NCI-H1436 (cell line): Measurements from ENCODE around the gene DPYSL4.

ENCODE experiments used
- DNase-seq: peaks from one replicate; lab custom pipeline; 2025; lab: John Stamatoyannopoulos, UW

The DPYSL4 gene

DNA sequence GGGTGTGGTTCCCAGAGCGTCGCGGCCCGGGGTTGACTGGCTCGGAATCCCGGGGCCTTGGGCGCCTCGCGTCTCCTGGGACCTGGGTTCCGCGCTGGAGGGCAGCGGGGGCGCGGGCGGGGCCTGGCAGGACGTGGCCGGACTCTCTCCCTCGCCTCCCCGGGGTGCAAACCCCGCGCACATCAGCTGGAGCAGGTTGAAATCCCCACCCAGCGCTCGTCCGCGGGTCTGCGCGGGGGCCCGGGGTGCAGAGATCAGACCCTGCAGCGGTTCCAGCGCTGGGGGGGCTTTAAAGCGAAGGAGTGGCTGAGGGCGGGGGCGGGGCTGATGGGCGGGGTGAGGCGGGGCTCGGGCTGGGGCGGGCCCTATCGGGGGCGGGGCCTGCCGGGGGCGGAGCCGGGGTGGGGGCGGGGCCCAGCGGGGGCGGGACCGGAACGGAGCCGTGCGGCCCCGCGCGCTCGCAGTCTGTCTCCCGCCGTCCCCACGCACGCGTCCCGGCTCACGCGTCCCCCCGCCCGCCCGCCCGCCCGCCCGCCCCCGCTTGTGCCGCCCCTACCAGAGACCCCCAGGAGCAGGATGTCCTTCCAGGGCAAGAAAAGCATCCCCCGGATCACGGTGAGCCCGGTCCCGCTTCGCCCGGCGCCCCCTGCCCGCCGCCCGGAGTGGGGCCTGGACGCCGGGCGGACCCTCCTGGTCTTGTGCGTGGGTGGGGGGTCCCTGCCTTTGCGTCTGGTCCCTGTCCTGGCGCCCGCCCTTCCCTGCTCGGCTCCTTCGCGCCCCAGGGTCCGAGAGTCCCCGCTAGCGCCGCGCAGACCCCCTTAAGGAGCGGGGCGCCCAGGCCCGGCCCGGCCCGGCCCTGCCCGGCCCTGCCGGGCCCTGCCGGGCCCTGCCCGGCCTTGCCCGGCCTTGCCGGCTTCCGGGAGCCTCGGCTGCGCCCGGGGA, at the start of gene DPYSL4:
DPYSL4 (plus strand) TSS at position 461 of the 942 bp plus-strand sequence; CDS start at position 577, 116 bp downstream.
- DNase-seq, result peak; percentile 25

DNA sequence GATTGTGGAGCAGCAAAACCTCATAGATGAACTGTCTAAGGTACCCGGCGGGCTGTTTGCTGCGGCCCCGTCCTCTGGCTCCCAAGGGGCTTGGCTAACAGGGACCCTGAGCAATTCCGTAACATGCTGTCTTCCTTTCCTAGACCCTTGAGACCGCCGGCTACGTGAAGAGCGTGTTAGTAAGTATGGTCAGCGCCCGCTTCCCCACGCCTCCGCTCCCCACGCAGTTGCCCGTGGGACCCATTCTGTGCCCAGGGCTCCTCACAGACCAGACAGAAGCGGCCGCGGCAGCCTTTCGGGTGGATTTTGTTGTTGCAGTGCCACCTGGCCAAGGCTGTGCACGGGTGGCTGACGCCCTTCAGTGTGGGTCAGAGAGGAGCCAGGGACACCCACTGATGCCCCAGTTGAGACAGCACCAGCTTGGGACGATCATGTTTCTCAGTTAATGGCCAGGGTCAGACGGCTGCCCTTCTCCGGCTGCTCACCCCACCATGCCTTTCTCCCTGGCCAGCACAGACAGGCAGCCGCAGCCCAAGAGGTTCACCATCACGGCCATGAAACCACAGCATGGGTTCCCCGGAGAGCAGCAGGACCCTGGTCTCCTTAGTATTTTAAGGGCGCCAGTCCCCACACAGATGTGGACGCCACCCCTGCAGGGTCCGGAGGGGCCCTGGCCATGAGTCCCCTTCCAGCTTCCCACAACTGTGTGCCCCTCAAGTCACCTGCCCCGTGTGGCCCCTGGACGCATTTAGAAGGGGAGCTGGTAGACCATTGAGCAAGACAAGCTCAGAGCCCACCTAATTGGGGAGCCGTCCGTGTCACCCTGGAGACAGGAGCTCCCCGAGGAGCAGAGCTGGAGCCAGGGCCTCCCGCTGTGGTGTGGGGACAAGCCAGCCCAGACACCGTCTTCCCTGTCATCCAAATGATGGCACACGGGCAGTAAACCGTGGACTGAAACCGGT, 49.4 kb upstream of the DPYSL4 start:
- no peak for DNase-seq

DNA sequence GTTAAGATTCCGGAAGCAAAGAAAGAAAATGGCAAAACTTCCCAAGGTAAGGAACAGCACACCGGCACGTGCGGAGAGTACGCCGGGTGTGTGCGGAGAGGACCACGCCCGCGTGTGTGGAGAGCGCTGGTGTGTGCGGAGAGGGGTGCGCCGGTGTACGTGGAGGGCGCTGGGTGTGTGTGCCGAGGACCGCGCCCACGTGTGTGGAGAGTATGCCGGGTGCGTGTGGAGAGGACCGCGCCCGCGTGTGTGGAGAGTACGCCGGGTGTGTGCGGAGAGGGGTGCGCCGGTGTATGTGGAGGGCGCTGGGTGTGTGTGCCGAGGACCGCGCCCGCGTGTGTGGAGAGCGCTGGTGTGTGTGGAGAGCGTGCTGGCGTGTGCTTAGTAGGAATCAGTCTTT, 48.6 kb upstream of the DPYSL4 start:
- no peak for DNase-seq

DNA sequence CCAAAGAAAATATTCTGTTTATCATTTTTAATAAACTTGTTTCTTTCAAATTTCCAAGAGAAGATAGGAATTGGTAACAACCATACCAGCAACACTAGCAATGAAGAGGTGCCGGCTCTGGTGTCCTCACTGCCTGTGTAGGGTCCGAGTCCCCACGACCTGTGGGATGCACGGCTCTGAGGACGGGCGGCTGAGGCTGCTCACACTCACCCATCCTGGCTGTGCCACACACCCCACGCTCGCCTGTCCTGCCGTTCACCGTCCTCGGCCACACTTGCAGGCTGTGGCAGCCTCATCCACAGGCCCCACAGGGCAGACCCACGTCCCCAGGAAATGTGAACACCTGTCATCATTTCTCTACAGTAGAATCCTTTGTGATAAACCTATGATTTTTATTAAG, 48.2 kb upstream of the DPYSL4 start:
- DNase-seq, result no peak

DNA sequence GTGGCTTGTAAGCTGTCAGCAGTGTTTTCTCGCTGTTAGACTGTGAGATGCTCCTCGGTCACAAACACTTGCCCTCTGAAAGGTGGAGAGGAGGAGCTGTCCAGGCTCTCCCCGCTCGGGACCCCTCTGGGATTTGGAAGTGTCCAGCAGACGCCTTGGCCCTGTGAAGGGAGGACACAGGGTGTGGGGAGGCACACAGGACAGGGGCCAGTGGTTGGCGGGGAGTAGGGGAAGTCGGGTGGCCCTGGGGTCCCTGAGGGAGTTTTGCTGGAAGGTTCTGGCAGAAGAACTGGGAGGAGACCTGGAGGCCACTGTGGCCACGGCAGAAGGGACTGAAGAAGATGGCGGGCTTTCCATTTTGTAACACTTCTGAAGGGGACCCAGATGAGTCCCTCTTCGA, 47.2 kb upstream of the DPYSL4 start:
- DNase-seq, result no peak

DNA sequence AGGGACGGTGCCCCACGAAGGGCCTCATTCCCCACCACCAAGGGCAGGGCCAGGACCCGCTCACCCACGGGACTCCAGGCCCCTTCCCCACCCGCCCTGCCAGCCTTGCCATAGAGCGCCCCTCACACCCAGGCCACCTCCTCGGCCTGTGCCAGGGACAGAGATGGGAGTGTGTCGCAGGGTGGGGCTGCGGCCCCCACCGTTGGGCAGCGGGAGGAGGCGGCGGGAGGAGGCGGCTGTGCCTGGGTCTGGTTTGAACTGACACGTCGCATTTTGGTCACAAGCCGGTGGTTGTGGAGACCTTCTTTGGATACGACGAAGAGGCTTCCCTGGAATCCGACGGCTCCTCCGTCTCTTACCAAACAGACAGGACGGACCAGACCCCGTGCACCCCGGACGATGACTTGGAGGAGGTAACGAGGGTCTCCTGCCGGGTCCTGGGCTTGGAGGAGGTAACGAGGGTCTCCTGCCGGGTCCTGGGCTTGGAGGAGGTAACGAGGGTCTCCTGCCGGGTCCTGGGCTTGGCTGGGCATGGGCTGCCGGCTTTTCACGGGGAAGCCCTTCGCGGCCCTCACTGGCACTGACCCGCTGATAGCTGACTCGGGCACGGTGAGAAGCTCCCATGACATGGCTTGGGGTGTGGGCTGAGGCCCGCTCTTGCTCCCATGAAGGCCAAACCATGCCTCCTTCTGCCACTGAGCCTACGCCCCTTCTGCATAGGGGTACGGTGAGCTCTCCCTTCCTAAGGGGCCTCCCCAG, 46.4 kb upstream of the DPYSL4 start:
- DNase-seq, result no peak

DNA sequence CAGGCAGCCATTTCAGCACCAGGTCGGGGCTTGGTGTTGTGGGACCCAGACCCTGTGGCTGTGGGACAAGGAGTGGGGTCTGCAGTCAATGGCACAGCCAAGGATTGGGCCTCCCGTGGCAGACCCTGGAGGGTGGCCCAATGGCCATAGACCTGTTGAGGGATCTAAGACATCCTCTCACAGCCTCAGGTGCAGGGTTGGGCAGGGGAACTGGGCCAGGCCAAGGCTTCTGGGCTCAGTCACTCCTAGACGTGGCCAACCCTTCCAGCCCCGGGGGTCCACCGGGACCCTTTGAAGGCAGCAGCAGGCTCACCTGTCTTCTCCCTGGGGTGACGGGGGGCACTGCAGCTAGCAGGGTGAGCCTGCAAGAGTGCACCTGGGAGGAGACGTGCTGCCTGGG, 45.7 kb upstream of the DPYSL4 start:
- no peak for DNase-seq

DNA sequence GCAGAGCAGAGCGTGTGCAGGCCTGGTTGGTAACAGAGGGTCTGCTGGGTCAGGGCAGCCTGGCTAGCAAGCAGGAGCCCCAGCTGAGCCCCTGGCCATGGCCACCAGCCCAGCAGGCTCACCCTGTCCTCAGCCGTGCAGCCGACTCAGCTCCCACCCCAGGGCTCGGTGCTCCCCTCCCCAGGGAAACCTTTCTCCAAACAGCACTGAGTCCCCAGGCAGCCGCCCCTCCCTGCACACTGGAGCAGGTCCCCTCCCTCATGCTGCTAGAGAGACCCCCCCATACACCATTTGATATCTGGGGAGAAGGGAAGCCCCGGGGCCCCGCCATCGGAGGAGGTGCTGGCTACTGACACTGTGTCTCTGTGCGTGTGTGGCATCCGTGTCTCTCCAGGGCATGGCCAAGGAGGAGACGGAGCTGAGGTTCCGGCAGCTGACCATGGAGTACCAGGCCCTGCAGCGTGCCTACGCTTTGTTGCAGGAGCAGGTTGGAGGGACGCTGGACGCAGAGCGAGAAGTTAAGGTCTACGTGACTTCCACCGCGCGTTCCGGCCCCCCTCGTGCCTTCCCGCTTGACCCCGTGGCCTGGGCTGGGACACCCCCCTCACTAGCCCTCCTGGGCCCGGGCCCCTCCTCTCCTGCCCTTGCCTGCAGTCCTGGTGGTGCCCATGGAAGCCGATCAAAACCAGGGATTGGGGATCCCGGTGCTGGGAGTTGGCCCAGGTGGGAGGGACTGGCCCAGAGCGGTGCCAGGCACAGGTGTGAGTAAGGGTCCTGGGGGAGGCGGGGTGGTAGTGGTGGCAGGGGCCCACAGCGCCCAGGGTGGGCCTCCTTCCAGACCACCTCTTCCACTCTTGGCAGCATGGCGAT, 45.0 kb upstream of the DPYSL4 start:
- no peak for DNase-seq

DNA sequence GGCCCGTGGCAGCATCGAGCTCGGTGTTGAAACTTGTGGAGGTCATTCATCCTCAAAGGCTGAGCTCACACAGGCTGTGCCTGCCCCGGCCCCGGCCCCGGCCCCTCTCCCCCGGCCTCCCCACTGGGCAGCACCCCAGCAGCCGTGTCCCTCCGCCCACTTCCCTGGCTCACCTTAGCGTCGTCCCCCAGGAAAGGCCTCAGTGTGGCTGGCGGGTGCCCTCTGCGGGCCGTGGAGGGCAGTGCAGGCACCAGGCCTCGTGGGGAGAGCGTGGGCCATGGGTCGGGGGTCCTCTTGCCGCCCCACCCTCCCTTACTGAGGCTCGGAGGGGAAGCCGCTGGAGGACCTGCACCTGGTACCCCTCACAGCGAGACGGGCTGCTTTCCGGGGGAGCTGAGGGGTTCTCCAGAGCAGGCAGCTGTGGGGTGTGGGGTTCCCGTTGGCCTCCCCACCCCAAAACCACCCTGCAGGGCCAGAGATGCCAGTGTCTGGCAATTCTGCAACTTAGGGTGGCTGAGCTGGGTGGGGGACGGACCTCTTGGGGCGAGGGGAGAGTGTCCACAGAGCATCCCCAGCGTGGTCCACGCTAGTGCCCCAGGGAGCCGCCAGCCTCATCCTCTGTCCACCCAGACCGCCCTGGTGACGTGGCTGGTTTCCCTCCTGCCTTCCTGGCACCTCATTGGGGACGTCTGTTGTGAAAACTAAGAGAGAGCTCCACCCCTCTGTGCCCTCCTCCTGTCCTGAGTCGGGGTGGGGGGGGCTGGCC, 44.2 kb upstream of the DPYSL4 start:
- DNase-seq, result peak; percentile 33

DNA sequence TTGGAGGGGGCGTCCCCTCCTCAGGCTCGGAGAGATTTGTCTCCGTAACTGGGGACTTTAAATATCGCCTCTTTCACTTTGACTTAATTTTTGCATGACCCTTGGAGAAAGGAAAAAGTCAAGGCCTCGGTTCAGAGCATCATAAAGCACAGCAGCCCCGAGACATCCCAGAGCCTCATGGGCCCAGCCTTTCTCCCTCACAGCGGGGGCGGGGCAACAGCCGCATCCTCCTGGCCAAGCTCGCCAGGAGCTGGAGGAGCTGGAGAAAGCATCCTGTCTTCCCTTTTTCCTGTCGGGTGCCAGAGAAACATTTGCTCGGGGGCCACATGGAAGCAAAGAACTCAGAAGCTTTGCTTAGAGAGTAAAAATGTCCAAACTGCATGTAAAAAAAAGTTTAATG, 43.6 kb upstream of the DPYSL4 start:
- DNase-seq, result no peak

DNA sequence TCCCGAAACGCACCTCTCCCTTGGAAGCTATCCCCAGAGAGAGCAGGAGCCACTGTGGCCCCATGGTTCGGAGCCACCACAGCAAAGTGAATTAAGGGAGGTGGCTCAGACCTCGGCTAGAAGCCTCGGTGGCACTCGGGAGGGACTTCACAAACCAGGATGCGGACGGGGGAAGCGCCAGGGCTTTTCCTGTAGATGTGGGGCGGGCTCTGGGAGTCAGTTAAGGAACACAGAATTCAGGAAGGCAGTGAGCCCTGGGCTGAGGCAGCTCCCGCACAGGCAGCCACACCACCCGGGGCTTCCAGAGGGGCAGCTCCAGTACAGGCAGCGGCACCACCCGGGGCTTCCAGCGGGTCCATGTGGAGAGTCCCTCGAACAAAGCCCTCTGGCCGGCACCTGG, 42.7 kb upstream of the DPYSL4 start:
- DNase-seq, result no peak

DNA sequence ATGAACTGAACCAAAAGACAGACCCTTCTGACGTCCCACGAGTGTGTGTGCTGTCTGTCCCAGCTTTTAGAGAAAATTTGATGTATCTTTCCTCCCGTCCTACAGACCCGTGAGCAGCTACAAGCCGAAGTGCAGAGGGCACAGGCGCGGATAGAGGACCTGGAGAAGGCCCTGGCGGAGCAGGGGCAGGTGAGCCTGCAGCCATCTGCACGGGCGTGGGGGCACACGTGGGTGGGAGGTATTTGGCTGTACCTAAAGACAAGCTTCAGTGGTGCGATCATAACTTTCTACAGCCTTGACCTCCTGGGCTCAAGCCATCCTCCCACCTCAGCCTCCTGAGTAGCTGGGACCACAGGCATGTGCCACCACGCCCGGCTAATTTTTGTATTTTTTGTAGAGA, 41.7 kb upstream of the DPYSL4 start:
- DNase-seq, result no peak

DNA sequence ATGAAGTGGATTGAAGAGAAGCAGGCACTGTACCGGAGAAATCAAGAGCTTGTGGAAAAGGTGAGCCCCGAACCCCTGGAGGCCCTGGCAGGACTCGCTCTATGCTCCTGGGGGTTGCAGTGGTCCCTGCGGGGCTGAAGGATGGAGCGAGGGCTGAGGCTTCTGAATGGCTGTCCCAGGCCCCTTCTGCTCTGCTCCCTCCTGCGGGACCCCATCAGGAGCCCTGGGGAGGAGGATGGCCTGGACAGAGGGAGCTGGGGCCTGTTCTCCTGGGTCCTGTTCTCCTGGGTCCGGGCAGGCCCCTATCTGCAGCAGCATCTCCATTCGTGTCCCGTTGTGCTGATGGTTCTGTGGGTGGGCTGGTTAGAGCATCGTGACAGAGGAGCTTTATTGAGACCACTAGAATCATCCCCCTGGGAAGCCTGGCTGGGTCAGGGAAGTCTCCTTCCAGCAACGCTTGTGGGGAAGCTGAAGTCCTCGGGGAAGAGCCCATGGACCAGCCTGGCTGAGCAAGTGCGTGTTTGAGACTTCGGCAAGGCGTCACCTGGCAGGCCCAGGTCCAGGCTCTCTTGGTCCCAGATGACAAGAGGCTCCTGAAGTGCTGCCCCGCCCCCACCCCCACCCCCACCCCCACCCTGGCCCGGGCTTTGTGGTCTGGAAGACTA, 41.1 kb upstream of the DPYSL4 start:
- DNase-seq, result no peak

DNA sequence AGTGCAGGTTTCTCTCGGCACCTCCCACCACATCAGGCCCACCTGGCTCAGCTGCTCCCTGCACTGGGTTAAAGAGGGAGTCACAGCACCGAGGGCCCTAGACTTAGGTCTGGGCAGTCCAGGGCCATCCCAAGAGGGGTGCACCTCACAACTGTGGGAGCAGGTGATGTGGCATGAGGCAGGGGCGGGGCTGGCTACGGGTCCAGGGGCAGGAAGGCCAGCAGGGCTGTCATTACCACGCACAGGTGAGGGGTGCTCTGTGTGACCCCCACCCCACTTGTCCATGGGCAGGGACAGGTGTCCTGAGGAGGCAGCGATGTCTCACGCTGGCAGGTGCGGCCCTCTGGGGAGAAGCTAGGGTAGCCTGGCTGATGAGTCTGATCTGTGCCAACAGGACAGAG, 40.5 kb upstream of the DPYSL4 start:
- DNase-seq, result no peak

DNA sequence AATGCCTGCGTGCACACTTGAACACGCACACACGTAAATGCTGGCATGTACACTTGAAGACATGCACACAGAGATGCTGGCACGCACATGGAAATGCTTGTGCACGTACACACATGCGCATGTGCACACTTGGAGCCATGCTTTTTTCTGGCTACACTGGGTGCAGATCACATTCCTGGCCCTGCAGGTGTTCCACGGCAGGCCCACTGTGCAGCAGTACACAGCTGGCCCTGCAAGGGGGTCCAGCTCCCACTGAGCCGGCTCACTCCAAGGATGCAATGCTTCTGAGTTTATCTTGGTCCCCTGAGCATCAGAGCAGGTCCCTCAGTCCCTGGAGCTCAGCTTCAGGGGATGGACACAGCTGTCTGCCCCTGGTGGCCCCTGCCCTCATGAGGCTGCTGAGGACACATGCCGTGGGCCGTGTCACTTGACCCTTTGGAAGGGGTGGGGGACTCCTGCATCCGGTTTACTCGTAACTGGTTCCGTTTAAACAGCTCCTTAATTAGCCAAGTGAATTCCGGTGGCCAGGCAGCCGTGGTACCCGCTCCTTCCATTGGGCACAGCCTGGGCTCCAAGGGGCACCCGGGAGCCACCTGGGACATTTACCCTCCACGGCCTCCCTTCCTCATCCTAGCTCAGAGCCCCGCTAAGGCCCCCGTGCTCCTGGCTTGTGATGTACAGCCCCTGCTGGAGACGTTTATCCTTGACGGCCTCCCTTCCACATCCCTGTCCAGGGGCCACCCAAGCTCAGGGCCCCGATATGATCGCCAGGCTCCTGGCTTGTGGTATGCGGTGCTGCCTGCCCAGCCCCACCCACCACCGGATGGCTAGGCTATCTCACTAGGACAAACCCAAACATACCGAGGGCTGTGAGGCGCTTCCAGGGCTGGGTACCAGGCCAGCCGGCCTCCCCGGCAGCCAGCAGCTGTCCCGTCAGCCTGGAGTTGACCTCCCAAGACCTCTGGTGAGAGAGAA, 39.5 kb upstream of the DPYSL4 start:
- DNase-seq, result no peak

DNA sequence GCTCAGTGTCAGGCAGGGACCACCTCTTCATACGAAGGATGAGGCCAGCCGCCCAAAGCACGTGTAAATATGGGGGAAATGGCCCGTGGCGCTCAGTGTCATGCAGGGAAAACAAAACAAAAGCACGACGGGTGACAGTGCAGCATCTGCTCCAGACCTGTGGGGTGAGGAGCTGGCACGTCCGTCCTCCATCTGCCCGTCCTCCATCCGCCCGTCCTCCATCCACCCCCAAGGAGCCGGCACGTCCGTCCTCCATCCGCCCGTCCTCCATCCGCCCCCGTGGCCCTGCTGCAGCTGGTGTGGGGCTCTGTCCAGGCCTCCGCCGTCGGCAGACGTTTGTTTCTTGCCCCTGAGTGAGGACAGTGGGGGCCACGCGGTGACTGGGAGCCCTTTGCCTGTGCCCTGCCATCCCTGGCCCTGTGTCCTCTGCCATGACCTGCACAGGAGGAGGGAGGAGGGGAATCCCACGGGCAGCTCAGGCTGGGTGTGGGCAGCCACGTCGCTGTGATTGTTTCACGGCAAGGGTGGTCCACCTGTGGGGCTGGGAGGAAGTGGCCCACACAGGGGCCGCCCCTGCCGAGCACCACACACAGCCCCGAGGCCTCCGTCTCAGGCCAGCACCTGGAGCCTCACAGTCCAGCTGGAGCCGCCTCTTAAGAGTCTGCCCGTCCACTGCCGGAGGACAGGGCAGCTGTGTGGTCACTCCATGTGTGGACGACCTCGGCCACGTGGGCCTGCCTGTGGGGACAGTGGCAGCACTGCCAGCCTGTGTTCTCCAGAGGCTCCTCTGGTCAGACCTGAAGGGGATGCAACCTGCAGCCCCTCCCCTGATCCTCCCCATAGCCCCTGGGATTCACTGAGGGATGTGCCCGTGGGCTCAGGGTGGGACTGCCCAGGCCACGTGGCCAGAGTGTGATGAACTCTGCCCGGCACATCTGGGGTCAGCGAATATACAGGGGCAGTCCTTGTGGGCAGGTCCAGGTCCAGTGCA, 38.2 kb upstream of the DPYSL4 start:
- no peak for DNase-seq

DNA sequence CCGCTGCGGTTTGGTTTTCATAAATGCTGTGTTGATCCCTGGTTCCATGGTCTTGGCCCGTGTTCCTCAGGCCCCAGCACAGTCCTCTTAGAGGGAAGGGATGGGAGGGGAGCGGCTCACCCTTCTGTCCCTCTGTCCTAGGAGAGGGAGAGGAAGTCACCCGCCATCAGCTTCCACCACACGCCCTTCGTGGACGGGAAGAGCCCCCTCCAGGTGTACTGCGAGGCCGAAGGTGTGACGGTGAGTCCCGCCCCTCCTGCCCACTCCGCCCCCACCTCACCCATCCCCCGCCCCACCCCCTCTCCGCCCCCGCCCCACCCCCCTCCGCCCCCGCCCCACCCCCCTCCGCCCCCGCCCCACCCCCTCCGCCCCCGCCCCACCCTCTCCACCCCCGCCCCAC, 37.5 kb upstream of the DPYSL4 start:
- no peak for DNase-seq
